Measurements from ENCODE around the gene TMEM19. TPM values are rescaled to one million over a fixed set of nuclear protein-coding genes. Genes with fewer than 3 reads are reported as not detected.

TMEM19 gene
- total RNA-seq, 1 donor: 31.1 TPM

DNA sequence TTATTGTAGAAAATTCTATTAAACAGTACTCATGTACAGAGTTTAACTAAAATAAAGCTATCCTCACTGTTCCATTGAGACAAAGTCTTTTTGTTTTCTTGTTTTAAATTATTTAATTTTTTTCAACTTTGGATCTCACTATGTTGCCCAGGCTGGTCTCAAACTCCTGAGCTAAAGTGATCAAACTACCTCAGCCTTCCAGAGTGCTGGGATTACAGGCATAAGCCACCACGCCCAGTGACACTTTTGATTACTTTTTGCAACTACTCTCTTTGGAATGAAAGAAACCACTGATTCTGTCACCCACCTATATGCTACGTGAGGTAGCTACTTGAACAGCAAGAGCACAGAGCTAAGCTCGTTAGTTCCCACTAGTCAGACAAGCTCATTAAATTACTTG is 39.4 kb upstream of the TMEM19 start:
- H3K36me3 ChIP-seq (ENCODE audit: insufficient read depth, low read length): peaks cover 79% of the 10 kb centered on the region
- H3K4me2 ChIP-seq (ENCODE audit: insufficient read depth, low read length): no peak overlapping the region
- H3K4me3 ChIP-seq (ENCODE audit: insufficient read depth, low read length): no peak overlapping the region
- peaks cover 67% of the 10 kb centered on the region for H3K79me2 ChIP-seq (ENCODE audit: insufficient read depth, low read length)
- no peak for DNase-seq (ENCODE audit: insufficient read length, low spot score, missing footprints)
- TF ChIP-seq, protein P1, sequence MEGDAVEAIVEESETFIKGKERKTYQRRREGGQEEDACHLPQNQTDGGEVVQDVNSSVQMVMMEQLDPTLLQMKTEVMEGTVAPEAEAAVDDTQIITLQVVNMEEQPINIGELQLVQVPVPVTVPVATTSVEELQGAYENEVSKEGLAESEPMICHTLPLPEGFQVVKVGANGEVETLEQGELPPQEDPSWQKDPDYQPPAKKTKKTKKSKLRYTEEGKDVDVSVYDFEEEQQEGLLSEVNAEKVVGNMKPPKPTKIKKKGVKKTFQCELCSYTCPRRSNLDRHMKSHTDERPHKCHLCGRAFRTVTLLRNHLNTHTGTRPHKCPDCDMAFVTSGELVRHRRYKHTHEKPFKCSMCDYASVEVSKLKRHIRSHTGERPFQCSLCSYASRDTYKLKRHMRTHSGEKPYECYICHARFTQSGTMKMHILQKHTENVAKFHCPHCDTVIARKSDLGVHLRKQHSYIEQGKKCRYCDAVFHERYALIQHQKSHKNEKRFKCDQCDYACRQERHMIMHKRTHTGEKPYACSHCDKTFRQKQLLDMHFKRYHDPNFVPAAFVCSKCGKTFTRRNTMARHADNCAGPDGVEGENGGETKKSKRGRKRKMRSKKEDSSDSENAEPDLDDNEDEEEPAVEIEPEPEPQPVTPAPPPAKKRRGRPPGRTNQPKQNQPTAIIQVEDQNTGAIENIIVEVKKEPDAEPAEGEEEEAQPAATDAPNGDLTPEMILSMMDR (IDR thresholded peaks at IDR 0.05; ENCODE audit: extremely low read depth, low read depth, low read length): no peak
- H3K9me3 ChIP-seq (ENCODE audit: low read depth, low read length): no peaks in the 10 kb centered on the region
- no peak overlapping the region for H2AFZ ChIP-seq (ENCODE audit: low read length)
- H3K4me1 ChIP-seq (ENCODE audit: insufficient read depth, low read length): no peaks in the 10 kb centered on the region
- peak overlapping the region; percentile 15 for H3K27ac ChIP-seq (ENCODE audit: low read depth, low read length)
- no peaks in the 10 kb centered on the region for H3K27me3 ChIP-seq (ENCODE audit: insufficient read depth, low read length)
- H4K20me1 ChIP-seq (ENCODE audit: insufficient read depth, low read length): peaks cover 35% of the 10 kb centered on the region

DNA sequence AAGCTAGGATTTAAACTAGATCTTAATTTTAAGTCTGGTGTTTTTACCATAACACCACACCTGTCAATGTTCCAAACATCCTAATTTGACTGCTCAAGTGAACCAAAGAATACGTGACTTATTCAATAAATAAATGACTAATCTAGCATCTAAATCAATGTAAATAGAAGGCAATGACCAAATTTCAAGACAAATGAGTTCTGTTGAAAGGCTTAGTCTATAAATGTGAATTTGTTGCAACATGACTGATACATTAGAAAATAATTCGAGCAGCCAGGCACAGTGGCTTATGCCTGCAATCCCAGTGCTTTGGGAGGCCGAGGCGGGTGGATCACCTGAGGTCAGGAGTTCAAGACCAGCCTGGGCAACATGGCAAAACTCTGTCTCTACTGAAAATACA is 37.3 kb upstream of the TMEM19 start:
- Histone ChIP-seq H3K4me2 (ENCODE audit: insufficient read depth, low read length) (no peak overlapping the region), H3K4me1 (ENCODE audit: insufficient read depth, low read length) (no peaks in the 10 kb centered on the region), H3K27me3 (ENCODE audit: insufficient read depth, low read length) (no peaks in the 10 kb centered on the region), H3K9me3 (ENCODE audit: low read depth, low read length) (peaks cover 2% of the 10 kb centered on the region), H4K20me1 (ENCODE audit: insufficient read depth, low read length) (peaks cover 43% of the 10 kb centered on the region), H3K79me2 (ENCODE audit: insufficient read depth, low read length) (peaks cover 83% of the 10 kb centered on the region), H3K27ac (ENCODE audit: low read depth, low read length) (no peak overlapping the region), H2AFZ (ENCODE audit: low read length) (no peak overlapping the region), H3K36me3 (ENCODE audit: insufficient read depth, low read length) (peaks cover 78% of the 10 kb centered on the region), H3K4me3 (ENCODE audit: insufficient read depth, low read length) (no peak overlapping the region)
- no peak for DNase-seq (ENCODE audit: insufficient read length, low spot score, missing footprints)
- TF ChIP-seq, protein P1 (IDR thresholded peaks at IDR 0.05; ENCODE audit: extremely low read depth, low read depth, low read length): no peak

DNA sequence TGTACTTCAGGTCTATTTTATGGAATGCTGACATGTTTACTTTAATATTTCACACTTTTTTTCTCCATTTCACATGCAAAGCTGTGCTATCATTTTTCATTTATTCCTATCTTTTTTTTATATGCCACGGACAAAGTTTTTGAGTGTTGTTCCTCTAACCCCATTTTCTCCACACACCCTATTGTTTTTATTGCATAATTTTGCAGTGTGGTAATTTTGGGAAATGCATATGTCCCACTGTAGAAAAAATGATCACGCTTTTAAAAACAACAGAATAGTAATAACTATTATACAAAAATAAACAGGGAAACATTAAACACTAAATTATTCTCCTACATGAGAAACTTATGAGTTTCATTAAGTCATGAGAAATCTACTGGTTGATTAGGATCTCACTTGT is 36.5 kb upstream of the TMEM19 start:
- H3K27me3 ChIP-seq (ENCODE audit: insufficient read depth, low read length): no peaks in the 10 kb centered on the region
- H3K4me2 ChIP-seq (ENCODE audit: insufficient read depth, low read length): no peak overlapping the region
- no peaks in the 10 kb centered on the region for H3K4me1 ChIP-seq (ENCODE audit: insufficient read depth, low read length)
- peaks cover 2% of the 10 kb centered on the region for H3K9me3 ChIP-seq (ENCODE audit: low read depth, low read length)
- TF ChIP-seq, protein P1 (IDR thresholded peaks at IDR 0.05; ENCODE audit: extremely low read depth, low read depth, low read length): no peak
- DNase-seq (ENCODE audit: insufficient read length, low spot score, missing footprints): no peak
- peaks cover 78% of the 10 kb centered on the region for H3K36me3 ChIP-seq (ENCODE audit: insufficient read depth, low read length)
- peaks cover 51% of the 10 kb centered on the region for H4K20me1 ChIP-seq (ENCODE audit: insufficient read depth, low read length)
- no peak overlapping the region for H3K4me3 ChIP-seq (ENCODE audit: insufficient read depth, low read length)
- H3K79me2 ChIP-seq (ENCODE audit: insufficient read depth, low read length): peaks cover 89% of the 10 kb centered on the region
- no peak overlapping the region for H2AFZ ChIP-seq (ENCODE audit: low read length)
- H3K27ac ChIP-seq (ENCODE audit: low read depth, low read length): no peak overlapping the region

DNA sequence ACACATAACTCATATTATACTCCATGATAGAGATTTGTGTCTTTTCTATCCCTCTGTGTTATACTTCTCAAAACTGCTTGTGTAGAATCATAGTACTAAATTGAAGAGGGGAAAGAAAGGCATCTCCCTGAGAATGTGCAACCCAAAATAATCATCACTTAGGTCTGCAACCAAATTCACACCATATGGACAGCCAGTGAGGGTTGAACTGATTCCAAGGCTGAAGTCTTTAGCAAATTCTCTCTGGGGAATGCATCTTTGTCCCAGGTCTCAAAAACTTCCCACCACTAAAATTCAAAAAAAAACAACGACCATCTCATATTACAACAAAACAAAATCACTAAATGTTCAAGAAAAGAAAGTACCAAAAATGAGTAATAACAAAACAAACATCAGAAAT is 33.2 kb upstream of the TMEM19 start:
- H4K20me1 ChIP-seq (ENCODE audit: insufficient read depth, low read length): peaks cover 64% of the 10 kb centered on the region
- peaks cover 2% of the 10 kb centered on the region for H3K9me3 ChIP-seq (ENCODE audit: low read depth, low read length)
- H3K79me2 ChIP-seq (ENCODE audit: insufficient read depth, low read length): peaks cover 98% of the 10 kb centered on the region
- H3K27ac ChIP-seq (ENCODE audit: low read depth, low read length): no peak overlapping the region
- H3K4me3 ChIP-seq (ENCODE audit: insufficient read depth, low read length): no peak overlapping the region
- no peak overlapping the region for H3K4me2 ChIP-seq (ENCODE audit: insufficient read depth, low read length)
- H2AFZ ChIP-seq (ENCODE audit: low read length): no peak overlapping the region
- H3K27me3 ChIP-seq (ENCODE audit: insufficient read depth, low read length): no peaks in the 10 kb centered on the region
- peaks cover 79% of the 10 kb centered on the region for H3K36me3 ChIP-seq (ENCODE audit: insufficient read depth, low read length)
- no peak for DNase-seq (ENCODE audit: insufficient read length, low spot score, missing footprints)
- H3K4me1 ChIP-seq (ENCODE audit: insufficient read depth, low read length): peaks cover 3% of the 10 kb centered on the region
- TF ChIP-seq, protein P1 (IDR thresholded peaks at IDR 0.05; ENCODE audit: extremely low read depth, low read depth, low read length): no peak

Data from osteoblast (primary cell).